WTC11 (cell line): ENCODE data around the gene ATR. TPM values are rescaled to one million over a fixed set of nuclear protein-coding genes. Genes with fewer than 3 reads are reported as not detected.
"Not testable (repeated sequence)": the region's sequence is repeated elsewhere in the genome, so short reads cannot be mapped to it uniquely, and the experiment has no call there.

Source experiments
- ATAC-seq: fragments of 200-7000 bp; cut with Tn5 transposase; 2 replicates; pipeline ENCODE4 v1.10.0; 2021; ENCODE audit warnings: mild to moderate bottlenecking, moderate library complexity
- CTCF ChIA-PET: fragments of 300-600 bp; sonication (Branson Sonifier 250); formaldehyde crosslinking; loops from one replicate; lab custom pipeline; 2021; ENCODE audit warnings: antibody characterized with exemption; lab: Charles Lee
- POLR2A ChIA-PET: fragments of 350-600 bp; sonication (Branson Sonifier 250); formaldehyde crosslinking; loops from one replicate; lab custom pipeline; 2021; ENCODE audit warnings: antibody characterized with exemption; lab: Charles Lee
- DNase-seq: peaks from one replicate; pipeline ENCODE4 v3.0.0; 2021; ENCODE audit warnings: low spot score
- H3K27ac Mint-ChIP-seq: 2 replicates; pipeline ENCODE4 v1.8.0; 2021; ENCODE audit warnings: mixed read lengths
- H3K27me3 Mint-ChIP-seq: 2 replicates; pipeline ENCODE4 v1.8.0; 2021; ENCODE audit warnings: low read depth, mild to moderate bottlenecking, moderate library complexity, mixed read lengths
- H3K36me3 Mint-ChIP-seq: 2 replicates; pipeline ENCODE4 v1.8.0; 2021; ENCODE audit warnings: mixed read lengths
- H3K4me1 Mint-ChIP-seq: 2 replicates; pipeline ENCODE4 v1.8.0; 2022; ENCODE audit warnings: mixed read lengths
- H3K4me3 Mint-ChIP-seq: 2 replicates; pipeline ENCODE4 v1.8.0; 2021; ENCODE audit warnings: mild to moderate bottlenecking, moderate library complexity, mixed read lengths
- H3K9me3 Mint-ChIP-seq: 2 replicates; pipeline ENCODE4 v1.8.0; 2021; ENCODE audit warnings: mixed read lengths
- ATF1 ChIP-seq: sonication (generic); formaldehyde crosslinking; IDR thresholded peaks from 2 replicates; pipeline ENCODE4 v1.8.1; 2023; ENCODE audit warnings: mild to moderate bottlenecking, moderate library complexity, missing genetic modification reagents
- ATF3 ChIP-seq: sonication (generic); formaldehyde crosslinking; conservative IDR thresholded peaks from 2 replicates; pipeline ENCODE4 v1.8.1; 2022; ENCODE audit warnings: mild to moderate bottlenecking, missing genetic modification reagents
- CREM ChIP-seq: sonication (generic); formaldehyde crosslinking; IDR thresholded peaks from 2 replicates; pipeline ENCODE4 v1.8.1; 2022; ENCODE audit warnings: mild to moderate bottlenecking, missing genetic modification reagents, moderate library complexity
- E2F1 ChIP-seq: sonication (generic); formaldehyde crosslinking; IDR thresholded peaks from 2 replicates; pipeline ENCODE4 v1.8.0; 2022; ENCODE audit warnings: mild to moderate bottlenecking, missing genetic modification reagents
- ETV6 ChIP-seq: sonication (generic); formaldehyde crosslinking; IDR thresholded peaks from 2 replicates; pipeline ENCODE4 v1.8.1; 2022; ENCODE audit warnings: mild to moderate bottlenecking, missing genetic modification reagents
- HMGA2 ChIP-seq: fragments of 250-450 bp; sonication (Bioruptor Pico); IDR thresholded peaks from 2 replicates; pipeline ENCODE4 v1.4.0; 2021; ENCODE audit warnings: mild to moderate bottlenecking, moderate library complexity
- HMGXB4 ChIP-seq: sonication (generic); formaldehyde crosslinking; IDR thresholded peaks from 2 replicates; pipeline ENCODE4 v1.8.1; 2023; ENCODE audit warnings: mild to moderate bottlenecking, moderate library complexity, missing genetic modification reagents
- MLX ChIP-seq: sonication (generic); formaldehyde crosslinking; IDR thresholded peaks from 2 replicates; pipeline ENCODE4 v1.8.1; 2023; ENCODE audit warnings: mild to moderate bottlenecking, missing genetic modification reagents, moderate library complexity
- MXD4 ChIP-seq: fragments of 250-450 bp; sonication (Bioruptor Pico); IDR thresholded peaks from 2 replicates; pipeline ENCODE4 v1.8.0; 2021; ENCODE audit warnings: mild to moderate bottlenecking, moderate library complexity, borderline replicate concordance
- PREB ChIP-seq: sonication (generic); formaldehyde crosslinking; IDR thresholded peaks from 2 replicates; pipeline ENCODE4 v1.8.1; 2022; ENCODE audit warnings: mild to moderate bottlenecking, missing genetic modification reagents, moderate library complexity, borderline replicate concordance
- ZNF232 ChIP-seq: sonication (generic); formaldehyde crosslinking; IDR thresholded peaks from 2 replicates; pipeline ENCODE4 v1.8.0; 2022; ENCODE audit warnings: mild to moderate bottlenecking, missing genetic modification reagents
- ZNF423 ChIP-seq: fragments of 250-450 bp; sonication (Bioruptor Pico); IDR thresholded peaks from 2 replicates; pipeline ENCODE4 v2.1.2; 2022; ENCODE audit warnings: mild to moderate bottlenecking, moderate library complexity
- total RNA-seq: library from RNA; stranded (reverse); gene quantifications from 3 replicates; pipeline ENCODE4 v1.2.3, GENCODE V29; 2021

The ATR gene
- total RNA-seq, 1 experiment from 2014 or later: 26.7 TPM

- no peak for TF ChIP-seq MLX (CRISPR knock-in tag)
- TF ChIP-seq HMGXB4 (CRISPR knock-in tag): peak; percentile 68; the same call in 1 of the 2 replicates
Observed at GRCh38 chr3:142447852-142448823, 130.4 kb downstream of the ATR start, which contains the start of gene XRN1 (continued).

- POLR2A ChIA-PET: interaction anchor here (0.5 kb wide), 1 partner anchor 435 kb away, joined by 6 read pairs; no protein-coding TSS in a partner anchor
- H3K4me1 Mint-ChIP-seq: peaks cover 19% of the 10 kb centered on the region
- TF ChIP-seq ATF1: no peak
- no peak for TF ChIP-seq ZNF423
- TF ChIP-seq ZNF232 (CRISPR knock-in tag): 0 out of 2 replicates have a peak, but pooled peaks have one; percentile 16
- H3K36me3 Mint-ChIP-seq: peaks cover 13% of the 10 kb centered on the region
- no peaks in the 10 kb centered on the region; the same call in 1 of the 2 replicates for H3K27me3 Mint-ChIP-seq
- peak overlapping the region; percentile 99 for H3K27ac Mint-ChIP-seq
- peak; percentile 30 for DNase-seq
- peak; percentile 37 for ATAC-seq
- peaks cover 9% of the 10 kb centered on the region for H3K9me3 Mint-ChIP-seq
- H3K4me3 Mint-ChIP-seq: peak overlapping the region; percentile 98
- CTCF ChIA-PET: no interaction called here
Observed at GRCh38 chr3:142447301-142447851, 131.2 kb downstream of the ATR start.

GRCh38 chr3:142445816-142446254 lies 132.7 kb downstream of the ATR start:
- H3K9me3 Mint-ChIP-seq: peaks cover 9% of the 10 kb centered on the region
- DNase-seq (no peak), ATAC-seq (no peak)
- peaks cover 13% of the 10 kb centered on the region for H3K36me3 Mint-ChIP-seq
- H3K27ac Mint-ChIP-seq: peak overlapping the region; percentile 1; the same call in 1 of the 2 replicates
- ChIA-PET CTCF (interaction anchor here (1.4 kb wide), 1 partner anchor 383 kb away, joined by 3 read pairs; no protein-coding TSS in a partner anchor), POLR2A (no interaction called here)
- peaks cover 19% of the 10 kb centered on the region for H3K4me1 Mint-ChIP-seq
- H3K27me3 Mint-ChIP-seq: no peaks in the 10 kb centered on the region; the same call in 1 of the 2 replicates
- TF ChIP-seq E2F1 (CRISPR knock-in tag) (no peak), MXD4 (CRISPR knock-in tag) (no peak), ATF3 (no peak), HMGA2 (CRISPR knock-in tag) (no peak), PREB (CRISPR knock-in tag) (no peak)
- H3K4me3 Mint-ChIP-seq: peak overlapping the region; percentile 43

- H3K36me3 Mint-ChIP-seq: peaks cover 13% of the 10 kb centered on the region
Observed at GRCh38 chr3:142444343-142444742, 134.2 kb downstream of the ATR start.

GRCh38 chr3:142443060-142443459 lies 135.5 kb downstream of the ATR start:
- CTCF ChIA-PET, ATAC-seq, H3K9me3 Mint-ChIP-seq, DNase-seq, POLR2A ChIA-PET, H3K4me3 Mint-ChIP-seq, H3K27me3 Mint-ChIP-seq: not testable (repeated sequence)
- Mint-ChIP-seq H3K36me3 (peaks cover 13% of the 10 kb centered on the region), H3K4me1 (peaks cover 16% of the 10 kb centered on the region), H3K27ac (peak overlapping the region; percentile 83; the same call in 1 of the 2 replicates)

More at GRCh38 chr3:142444343-142444742, 134.2 kb downstream of the ATR start:
- ATAC-seq: no peak
- no peak for DNase-seq
- peaks cover 19% of the 10 kb centered on the region for H3K4me1 Mint-ChIP-seq
- H3K9me3 Mint-ChIP-seq: peaks cover 9% of the 10 kb centered on the region
- ChIA-PET CTCF (no interaction called here), POLR2A (no interaction called here)
- no peak overlapping the region for H3K27ac Mint-ChIP-seq
- no peaks in the 10 kb centered on the region; the same call in 1 of the 2 replicates for H3K27me3 Mint-ChIP-seq
- H3K4me3 Mint-ChIP-seq: no peak overlapping the region
- TF ChIP-seq ETV6 (no peak), CREM (CRISPR knock-in tag) (no peak)

GRCh38 chr3:142439499-142440220 lies 138.9 kb downstream of the ATR start:
- H3K4me3 Mint-ChIP-seq, POLR2A ChIA-PET: not testable (repeated sequence)

GRCh38 chr3:142438096-142438495 lies 140.4 kb downstream of the ATR start:
- CTCF ChIA-PET, POLR2A ChIA-PET, H3K9me3 Mint-ChIP-seq, DNase-seq, H3K4me3 Mint-ChIP-seq, H3K4me1 Mint-ChIP-seq, H3K27ac Mint-ChIP-seq, H3K36me3 Mint-ChIP-seq, ATAC-seq, H3K27me3 Mint-ChIP-seq: not testable (repeated sequence)

More at GRCh38 chr3:142439499-142440220, 138.9 kb downstream of the ATR start:
- DNase-seq, ATAC-seq, H3K27ac Mint-ChIP-seq, CTCF ChIA-PET, H3K4me1 Mint-ChIP-seq, H3K9me3 Mint-ChIP-seq, H3K27me3 Mint-ChIP-seq: not testable (repeated sequence)
- H3K36me3 Mint-ChIP-seq: peaks cover 13% of the 10 kb centered on the region; the same call in 1 of the 2 replicates
